GM12873 (cell line): ENCODE results near the gene DTHD1.

Experiments
- TF ChIP-seq, protein P1 (sequence below): IDR thresholded peaks from 2 replicates; pipeline ENCODE4 v1.5.1; 2012; ENCODE audit warnings: low read depth, mild to moderate bottlenecking, moderate library complexity, low read length, control low read depth; ENCODE audit not compliant: insufficient read depth; ENCODE audit errors: missing control alignments

Gene DTHD1

DNA sequence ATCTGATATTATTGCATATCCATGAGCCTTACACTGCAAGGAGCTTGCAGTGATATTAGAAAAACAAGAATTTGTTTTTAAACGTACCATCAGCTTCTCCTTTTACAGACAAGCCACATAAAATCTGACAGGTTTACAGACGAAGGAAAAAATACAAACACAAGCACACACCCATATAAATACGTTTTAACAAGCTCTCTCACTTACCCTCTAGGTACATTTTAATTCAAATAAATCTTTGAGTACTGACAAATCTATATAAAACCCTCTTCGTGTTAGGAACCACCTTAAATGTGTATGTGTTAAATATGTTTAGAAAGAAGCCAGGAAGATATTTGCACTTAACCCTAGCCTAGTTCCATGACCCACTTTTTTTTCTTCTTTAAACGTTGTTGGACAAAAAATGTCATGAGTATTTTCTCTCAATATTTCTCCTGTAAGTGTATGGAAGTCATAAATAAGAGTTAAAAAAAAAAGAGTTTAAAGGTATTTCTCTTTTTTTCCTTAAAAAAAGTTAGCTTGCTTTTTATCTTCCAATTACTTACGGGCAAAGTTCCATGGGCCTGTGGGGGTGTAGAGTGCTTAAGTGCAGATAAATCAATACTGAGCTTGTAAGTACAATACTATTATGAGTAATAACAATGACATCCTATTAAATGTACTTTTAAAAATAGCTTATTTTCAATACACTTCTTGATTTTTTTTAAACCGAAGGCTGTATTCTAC is 38.6 kb upstream of the DTHD1 start:
- TF ChIP-seq, protein P1, sequence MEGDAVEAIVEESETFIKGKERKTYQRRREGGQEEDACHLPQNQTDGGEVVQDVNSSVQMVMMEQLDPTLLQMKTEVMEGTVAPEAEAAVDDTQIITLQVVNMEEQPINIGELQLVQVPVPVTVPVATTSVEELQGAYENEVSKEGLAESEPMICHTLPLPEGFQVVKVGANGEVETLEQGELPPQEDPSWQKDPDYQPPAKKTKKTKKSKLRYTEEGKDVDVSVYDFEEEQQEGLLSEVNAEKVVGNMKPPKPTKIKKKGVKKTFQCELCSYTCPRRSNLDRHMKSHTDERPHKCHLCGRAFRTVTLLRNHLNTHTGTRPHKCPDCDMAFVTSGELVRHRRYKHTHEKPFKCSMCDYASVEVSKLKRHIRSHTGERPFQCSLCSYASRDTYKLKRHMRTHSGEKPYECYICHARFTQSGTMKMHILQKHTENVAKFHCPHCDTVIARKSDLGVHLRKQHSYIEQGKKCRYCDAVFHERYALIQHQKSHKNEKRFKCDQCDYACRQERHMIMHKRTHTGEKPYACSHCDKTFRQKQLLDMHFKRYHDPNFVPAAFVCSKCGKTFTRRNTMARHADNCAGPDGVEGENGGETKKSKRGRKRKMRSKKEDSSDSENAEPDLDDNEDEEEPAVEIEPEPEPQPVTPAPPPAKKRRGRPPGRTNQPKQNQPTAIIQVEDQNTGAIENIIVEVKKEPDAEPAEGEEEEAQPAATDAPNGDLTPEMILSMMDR, result no peak

DNA sequence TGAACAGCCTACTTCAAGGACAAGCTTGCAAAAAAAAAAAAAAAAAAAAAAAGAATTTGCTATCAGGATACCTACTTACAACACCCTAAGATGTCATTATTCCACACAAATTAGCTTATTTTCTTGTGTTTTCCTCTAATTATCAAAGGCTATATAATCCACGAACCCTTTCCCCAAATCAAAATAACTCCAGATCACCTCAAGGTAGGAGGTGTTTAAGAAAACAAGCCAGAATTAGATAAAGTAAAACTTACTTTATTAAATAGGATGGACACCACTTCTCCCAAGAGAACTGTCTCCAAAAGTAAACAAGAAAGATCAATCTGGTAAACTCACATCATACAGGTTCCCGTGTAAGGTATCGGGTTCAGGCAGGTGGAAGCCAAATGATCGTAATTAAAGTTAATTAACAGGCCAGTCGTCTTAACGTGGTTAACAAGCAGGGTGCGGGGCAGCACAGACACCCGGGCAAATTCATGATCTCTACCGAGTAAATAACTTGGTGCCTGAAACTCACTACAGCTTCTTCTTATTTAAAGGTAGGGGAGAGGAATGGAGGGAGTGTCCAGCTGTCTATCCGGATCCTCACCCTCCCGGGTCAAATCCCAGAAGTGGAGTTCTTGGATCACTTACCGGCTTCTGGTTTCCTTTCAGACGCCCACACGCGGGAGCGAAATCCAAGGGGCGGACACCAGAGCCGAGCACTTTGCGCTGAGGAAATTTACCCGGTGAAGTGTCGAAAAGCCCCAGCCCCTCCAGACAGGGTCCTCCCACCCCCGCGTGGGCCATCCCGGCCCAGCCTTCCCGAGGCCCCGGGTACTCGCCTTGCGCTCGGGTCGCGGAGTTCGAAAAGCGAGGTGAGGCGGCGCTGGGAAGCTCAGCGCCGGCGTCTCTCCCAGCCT is 37.8 kb upstream of the DTHD1 start:
- TF ChIP-seq, protein P1, result no peak

DNA sequence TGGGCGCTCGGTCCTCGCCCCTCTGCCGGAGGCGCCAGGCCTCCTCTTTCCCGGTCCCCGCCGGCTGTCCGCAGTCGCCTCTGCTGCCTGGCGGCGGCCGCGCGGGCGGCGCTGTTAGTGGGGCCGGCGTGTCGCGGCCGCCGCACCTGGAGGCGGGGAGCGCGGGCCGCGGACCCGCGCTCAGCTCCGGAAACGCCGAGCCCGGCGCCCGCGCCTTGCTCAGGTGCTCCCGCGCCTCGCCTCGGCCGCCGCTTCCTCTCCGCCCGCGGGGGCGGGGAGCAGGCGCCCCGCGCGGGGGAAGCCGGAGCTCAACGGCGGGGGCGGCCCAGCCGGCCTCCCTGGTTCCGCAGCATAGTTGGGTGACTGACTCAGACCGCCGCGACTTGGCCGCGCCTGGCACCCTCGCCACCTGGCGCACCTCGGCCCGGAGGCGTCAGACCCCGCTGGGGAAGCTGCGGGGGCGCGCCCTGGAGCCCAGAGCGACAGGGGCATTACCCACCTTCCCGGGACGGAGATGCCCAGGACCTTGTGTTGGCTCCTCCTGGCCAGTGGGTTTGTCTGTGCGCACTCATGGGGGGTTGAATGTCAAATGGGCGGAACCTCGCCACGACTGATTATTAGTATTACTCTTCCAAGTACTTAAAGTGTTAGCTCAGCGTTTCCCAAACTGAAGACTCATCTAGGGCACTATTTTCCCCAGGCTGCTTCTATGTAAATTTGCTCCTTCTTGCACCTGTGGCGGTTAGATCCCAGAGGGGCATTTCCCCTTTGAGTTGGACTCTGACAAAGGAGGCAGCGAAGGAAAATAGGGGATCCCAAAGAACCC is 36.9 kb upstream of the DTHD1 start, which contains the start of gene ARAP2:
ARAP2 (minus strand) TSS at position 258 of the 826 bp plus-strand sequence. CDS start 15,028 bp downstream, outside the sequence.
- TF ChIP-seq, protein P1, result peak; percentile 16

DNA sequence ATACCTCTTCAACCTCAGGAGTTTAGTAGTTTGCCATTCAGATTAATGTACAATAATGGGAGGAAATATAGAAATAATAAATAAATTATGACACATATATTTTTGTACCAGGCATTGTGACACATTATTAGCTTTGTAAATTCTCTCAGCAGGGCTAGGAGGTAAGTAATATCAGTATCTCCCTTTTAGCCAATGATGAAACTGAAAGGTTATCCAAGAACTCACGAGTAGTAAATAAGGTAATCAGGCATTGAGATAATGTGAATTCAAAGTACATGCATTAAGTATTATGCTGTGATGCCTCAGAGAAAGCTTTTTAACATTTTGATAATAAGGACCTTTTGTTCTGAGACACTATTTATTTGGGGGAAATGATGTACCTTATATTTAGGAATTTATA is 31.8 kb upstream of the DTHD1 start:
- TF ChIP-seq, protein P1, result no peak

DNA sequence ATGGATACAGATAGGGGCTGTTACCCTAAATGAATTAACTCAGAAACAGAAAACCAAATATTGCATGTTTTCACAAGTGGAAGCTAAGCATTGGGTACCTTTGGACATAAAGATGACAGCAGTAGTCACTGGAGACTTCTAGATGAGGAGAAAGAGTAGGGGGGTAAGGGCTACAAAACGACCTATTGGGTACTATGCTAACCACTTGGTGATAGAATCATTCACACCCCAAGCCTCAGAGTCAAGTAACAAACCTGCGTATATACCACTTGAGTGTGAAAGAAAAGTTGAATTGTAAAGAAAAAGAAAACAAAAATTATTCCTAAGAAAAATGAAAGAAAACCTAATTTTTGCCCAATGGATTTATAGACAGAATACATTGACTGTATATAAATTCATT is 29.4 kb upstream of the DTHD1 start:
- TF ChIP-seq, protein P1, result no peak

DNA sequence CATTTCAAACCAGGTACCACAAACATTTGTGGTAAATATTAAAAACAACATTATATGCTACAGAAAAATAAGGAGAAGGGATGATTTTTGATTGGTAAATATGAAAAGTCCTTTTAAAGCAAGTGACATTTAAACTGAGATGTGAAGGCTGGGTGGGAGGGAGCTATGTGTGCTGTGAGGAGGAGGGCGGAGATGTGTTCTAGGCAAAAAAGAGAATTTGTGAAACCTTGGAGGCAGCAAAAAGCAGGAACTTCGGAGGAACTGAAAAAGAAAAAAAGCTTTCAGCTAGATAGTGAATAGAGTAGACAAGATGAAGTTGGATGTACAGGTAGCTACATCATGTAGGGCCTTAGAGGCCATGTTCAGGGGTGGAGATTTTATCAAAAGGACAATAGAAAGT is 27.0 kb upstream of the DTHD1 start:
- TF ChIP-seq, protein P1, result no peak

DNA sequence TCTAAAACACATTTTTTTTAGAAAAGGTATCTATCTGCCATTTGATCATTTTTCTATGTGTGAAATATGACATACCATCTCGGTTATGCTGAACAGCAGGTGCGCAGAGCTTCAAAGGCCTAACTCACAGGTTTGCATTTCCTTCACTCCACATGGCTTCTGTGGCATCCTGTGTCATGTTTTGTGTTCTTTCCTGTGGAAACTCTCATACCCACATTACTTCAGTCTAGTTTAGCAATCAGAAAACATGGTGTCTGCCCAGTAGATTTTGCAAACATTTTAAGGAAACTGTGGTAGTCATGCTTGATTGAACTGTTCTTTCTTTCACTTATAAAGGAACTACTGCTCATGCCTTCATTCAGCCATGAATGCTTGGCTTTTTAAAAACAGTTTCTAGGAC is 25.8 kb upstream of the DTHD1 start:
- TF ChIP-seq, protein P1, result no peak
